Cardiac muscle cell (in vitro differentiated cells and primary cell): ENCODE results near the gene NOC4L. TPM values are rescaled to one million over a fixed set of nuclear protein-coding genes. Genes with fewer than 3 reads are reported as not detected.

Experiments
- DNase-seq, 2 donors: peaks; one replicate each; pipeline versions ENCODE4 v3.0.0 to v3.0.0-alpha.2; 2010 to 2017; ENCODE audit warnings: low read depth in 1 of 2, low spot score in 1 of 2
- H3K27ac ChIP-seq: fragments of 200-600 bp; sonication (generic); 2 replicates; pipeline ENCODE4 v1.5.1; 2016
- H3K27me3 ChIP-seq: fragments of 200-600 bp; sonication (generic); 2 replicates; pipeline ENCODE4 v1.6.0; 2016; ENCODE audit warnings: control low read depth
- H3K36me3 ChIP-seq: fragments of 200-600 bp; sonication (generic); 2 replicates; pipeline ENCODE4 v1.5.1; 2016; ENCODE audit warnings: control low read depth
- H3K4me1 ChIP-seq: fragments of 200-600 bp; sonication (generic); 2 replicates; pipeline ENCODE4 v1.8.1; 2017; ENCODE audit warnings: low read depth, mild to moderate bottlenecking, mixed run types
- H3K4me3 ChIP-seq: fragments of 200-600 bp; sonication (generic); 2 replicates; pipeline ENCODE4 v1.5.1; 2016; ENCODE audit warnings: mild to moderate bottlenecking
- H3K9me3 ChIP-seq: fragments of 200-600 bp; sonication (generic); 2 replicates; pipeline ENCODE4 v1.5.1; 2017; ENCODE audit warnings: low read depth, mild to moderate bottlenecking, control low read depth
- polyA plus RNA-seq: library from polyadenylated mRNA; unstranded; fragments of >200 nt; fragmentation: Nextera tagmentation; extraction: Ambion mirVana; gene quantifications from 2 replicates; pipeline ENCODE4 v1.2.1, GENCODE V29; 2016
- total RNA-seq: library from RNA; depleted of rRNA; stranded (reverse); fragments of >200 nt; gene quantifications from 2 replicates; pipeline ENCODE4 v1.2.3, GENCODE V29; 2016
- TF ChIP-seq, protein P1 (sequence below): IDR thresholded peaks from 2 replicates; pipeline ENCODE4 v1.5.1; 2012; ENCODE audit warnings: low read depth, mild to moderate bottlenecking, low read length

NOC4L gene
- total and polyA plus RNA-seq, 2 experiments from 2014 or later, result 17.1 to 33.1 TPM

DNA sequence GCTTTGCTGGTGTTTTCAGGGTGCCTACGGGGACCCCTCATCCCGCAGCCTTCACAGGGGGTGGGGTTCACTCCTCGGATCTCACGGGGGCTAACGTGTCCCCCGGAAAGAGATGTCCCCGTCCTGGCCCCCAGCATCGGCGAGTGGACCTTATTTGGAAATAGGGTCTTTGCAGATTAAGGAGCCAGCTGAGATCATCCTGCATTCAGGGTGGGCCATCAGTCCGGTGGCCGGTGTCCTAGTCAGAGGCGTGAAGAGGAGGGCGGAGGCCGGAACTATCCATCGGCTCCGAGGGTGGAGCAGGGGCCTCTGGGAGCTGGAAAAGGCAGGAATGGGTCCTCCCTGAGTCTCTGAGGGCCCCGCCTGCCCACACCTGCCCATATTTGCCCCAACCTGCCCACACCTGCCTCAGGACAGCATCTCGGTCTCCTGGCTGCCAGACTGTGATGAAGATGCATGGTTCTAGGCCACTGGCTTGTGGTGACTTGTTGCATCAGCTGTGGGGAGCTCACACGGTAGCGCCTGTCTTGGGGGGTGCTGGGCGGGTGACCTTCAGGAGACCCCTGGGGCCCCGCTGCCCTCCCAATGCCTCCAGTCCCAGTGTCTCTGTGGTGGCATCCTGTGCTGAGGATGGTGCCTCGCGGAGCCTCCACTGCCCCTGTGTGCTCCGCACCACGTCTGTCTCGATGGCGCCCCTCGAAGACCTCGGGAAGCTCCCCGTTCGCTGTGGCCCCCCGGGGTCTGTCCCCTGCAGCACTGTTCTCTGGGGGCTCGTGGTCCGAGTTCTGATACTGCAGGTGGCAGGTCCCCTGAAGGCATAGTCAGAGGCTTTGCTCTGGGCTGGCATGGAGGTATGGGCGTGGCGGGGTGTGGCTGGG lies 14.7 kb downstream of the NOC4L start:
- Histone ChIP-seq H3K27me3 (peaks cover 10% of the 10 kb centered on the region), H3K36me3 (no peaks in the 10 kb centered on the region), H3K27ac (no peak overlapping the region), H3K4me1 (no peaks in the 10 kb centered on the region), H3K4me3 (no peak overlapping the region), H3K9me3 (no peaks in the 10 kb centered on the region)
- TF ChIP-seq, protein P1, sequence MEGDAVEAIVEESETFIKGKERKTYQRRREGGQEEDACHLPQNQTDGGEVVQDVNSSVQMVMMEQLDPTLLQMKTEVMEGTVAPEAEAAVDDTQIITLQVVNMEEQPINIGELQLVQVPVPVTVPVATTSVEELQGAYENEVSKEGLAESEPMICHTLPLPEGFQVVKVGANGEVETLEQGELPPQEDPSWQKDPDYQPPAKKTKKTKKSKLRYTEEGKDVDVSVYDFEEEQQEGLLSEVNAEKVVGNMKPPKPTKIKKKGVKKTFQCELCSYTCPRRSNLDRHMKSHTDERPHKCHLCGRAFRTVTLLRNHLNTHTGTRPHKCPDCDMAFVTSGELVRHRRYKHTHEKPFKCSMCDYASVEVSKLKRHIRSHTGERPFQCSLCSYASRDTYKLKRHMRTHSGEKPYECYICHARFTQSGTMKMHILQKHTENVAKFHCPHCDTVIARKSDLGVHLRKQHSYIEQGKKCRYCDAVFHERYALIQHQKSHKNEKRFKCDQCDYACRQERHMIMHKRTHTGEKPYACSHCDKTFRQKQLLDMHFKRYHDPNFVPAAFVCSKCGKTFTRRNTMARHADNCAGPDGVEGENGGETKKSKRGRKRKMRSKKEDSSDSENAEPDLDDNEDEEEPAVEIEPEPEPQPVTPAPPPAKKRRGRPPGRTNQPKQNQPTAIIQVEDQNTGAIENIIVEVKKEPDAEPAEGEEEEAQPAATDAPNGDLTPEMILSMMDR, result no peak
- DNase-seq, result no peak

DNA sequence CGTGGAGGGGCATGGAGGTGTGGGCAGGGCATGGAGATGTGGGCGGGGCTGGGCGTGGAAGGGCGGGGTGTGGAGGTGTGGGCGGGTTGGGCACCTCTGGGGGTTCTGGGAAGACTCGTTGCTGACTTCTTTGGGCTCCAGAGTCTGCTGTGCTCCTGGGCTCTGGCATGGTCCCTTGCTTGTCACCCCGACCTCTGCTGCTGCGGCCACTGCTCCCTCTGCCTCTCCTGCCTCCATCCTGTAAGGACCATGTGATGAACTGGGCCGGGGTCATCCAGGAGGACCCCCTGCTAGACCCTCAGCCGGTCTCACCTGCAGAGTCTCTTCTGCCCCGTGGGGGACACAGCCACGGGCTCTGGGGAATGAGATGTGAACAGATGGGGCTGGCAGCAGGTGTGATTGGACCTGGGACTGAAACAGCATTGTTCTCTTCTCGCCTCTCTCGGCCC lies 15.3 kb downstream of the NOC4L start:
- Histone ChIP-seq H3K4me1 (no peaks in the 10 kb centered on the region), H3K9me3 (no peaks in the 10 kb centered on the region), H3K27me3 (peaks cover 10% of the 10 kb centered on the region), H3K27ac (no peak overlapping the region), H3K36me3 (no peaks in the 10 kb centered on the region), H3K4me3 (no peak overlapping the region)
- no peak for DNase-seq
- TF ChIP-seq, protein P1, result no peak

DNA sequence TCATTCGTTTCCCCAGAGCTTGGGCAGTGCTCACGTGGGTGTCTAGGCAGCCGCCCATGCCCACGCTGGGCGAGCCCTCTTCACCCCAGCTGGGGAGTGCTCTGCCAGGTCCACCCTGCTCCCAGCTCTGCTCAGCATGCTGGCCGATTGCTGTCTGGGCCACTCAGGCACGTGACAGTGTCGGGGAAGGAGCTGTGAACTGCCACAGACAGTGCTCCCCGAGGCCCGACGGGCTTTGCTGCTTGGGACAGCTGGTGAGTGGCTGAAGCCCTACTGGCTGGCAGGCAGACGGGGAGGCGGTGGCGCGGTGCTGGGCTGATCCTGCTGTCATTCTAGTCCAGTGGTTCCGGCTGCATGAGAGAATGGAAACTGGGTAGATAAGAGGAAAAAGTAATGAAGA lies 15.8 kb downstream of the NOC4L start:
- Histone ChIP-seq H3K9me3 (no peaks in the 10 kb centered on the region), H3K27me3 (peaks cover 10% of the 10 kb centered on the region), H3K27ac (no peak overlapping the region), H3K36me3 (no peaks in the 10 kb centered on the region), H3K4me1 (no peaks in the 10 kb centered on the region), H3K4me3 (no peak overlapping the region)
- TF ChIP-seq, protein P1, result no peak
- no peak for DNase-seq

DNA sequence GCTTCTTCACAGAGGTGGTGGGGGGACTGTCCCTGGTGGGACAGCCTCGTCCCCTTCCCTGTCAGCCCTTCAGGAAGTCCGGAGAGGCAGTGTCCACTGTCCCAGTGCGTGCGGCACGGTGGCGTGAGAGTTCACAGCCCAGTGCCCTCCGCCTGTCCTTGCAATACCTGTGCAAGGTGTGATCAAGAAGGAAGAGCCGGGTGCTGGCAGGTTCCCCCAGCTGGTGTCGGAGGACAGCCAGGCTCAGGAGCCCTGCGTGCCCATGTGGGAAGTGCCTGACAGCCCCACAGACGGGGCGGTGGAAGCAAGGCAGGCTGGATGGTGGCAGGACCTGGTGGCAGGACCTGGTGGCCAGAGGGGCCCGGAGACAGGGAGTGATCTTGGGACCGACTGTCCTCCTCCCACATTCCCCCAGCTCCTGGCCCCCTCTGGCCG lies 16.4 kb downstream of the NOC4L start:
- Histone ChIP-seq H3K9me3 (no peaks in the 10 kb centered on the region), H3K27me3 (peaks cover 10% of the 10 kb centered on the region), H3K27ac (no peak overlapping the region), H3K4me1 (no peaks in the 10 kb centered on the region), H3K4me3 (no peak overlapping the region), H3K36me3 (no peaks in the 10 kb centered on the region)
- DNase-seq, result no peak
- TF ChIP-seq, protein P1, result no peak

DNA sequence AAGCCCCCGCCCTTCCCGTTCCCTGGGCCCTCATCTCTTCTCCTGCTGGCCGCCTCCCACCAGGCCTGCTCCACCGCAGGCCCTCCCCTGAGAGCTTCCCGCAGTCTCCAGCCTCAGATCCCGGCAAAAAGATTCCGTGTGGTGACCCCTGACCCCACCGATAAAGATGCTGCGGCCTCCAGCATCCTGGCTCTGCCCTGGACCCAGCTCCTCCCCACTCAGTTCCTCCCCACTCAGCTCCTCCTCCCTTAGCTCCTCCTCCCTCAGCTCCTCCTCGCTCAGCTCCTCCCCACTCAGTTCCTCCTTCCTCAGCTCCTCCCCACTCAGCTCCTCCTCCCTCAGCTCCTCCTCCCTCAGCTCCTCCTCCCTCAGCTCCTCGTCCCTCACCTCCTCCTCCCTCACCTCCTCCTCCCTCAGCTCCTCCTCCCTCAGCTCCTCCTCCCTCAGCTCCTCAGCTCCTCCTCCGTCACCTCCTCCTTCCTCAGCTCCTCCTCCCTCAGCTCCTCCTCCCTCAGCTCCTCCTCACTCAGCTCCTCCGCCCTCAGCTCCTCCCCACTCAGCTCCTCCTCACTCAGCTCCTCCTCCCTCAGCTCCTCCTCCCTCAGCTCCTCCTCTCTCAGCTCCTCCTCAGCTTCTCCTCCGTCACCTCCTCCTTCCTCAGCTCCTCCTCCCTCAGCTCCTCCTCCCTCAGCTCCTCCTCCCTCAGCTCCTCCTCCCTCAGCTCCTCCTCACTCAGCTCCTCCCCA lies 17.0 kb downstream of the NOC4L start:
- H3K4me3 ChIP-seq, result no peak overlapping the region
- H3K36me3 ChIP-seq, result no peaks in the 10 kb centered on the region
- H3K27me3 ChIP-seq, result peaks cover 10% of the 10 kb centered on the region
- no peak overlapping the region for H3K27ac ChIP-seq
- TF ChIP-seq, protein P1, result no peak
- H3K9me3 ChIP-seq, result no peaks in the 10 kb centered on the region
- no peaks in the 10 kb centered on the region for H3K4me1 ChIP-seq
- peak in 1 of 2 donors; percentile 68 for DNase-seq
